ENCODE results near the gene PCDHA1. TPM values are rescaled to one million over a fixed set of nuclear protein-coding genes. Genes with fewer than 3 reads are reported as not detected.

PCDHA1 gene
- total and polyA plus RNA-seq, 9 of the 15 experiments (the other 6 are each of a cell fraction or from before 2014, with no cell fraction given), result not detected

GRCh38 chr5:141051521-141051866 lies 265.6 kb downstream of the PCDHA1 start (continued):
- TF ChIP-seq CHD1 (IDR thresholded peaks at IDR 0.05; ENCODE audit: low read length), result no peak
- no peak for TF ChIP-seq TAF9B (IDR thresholded peaks at IDR 0.05; ENCODE audit: partially characterized antibody)
- TF ChIP-seq NR2C2 (CRISPR knock-in tag; IDR thresholded peaks at IDR 0.05), result no peak
- TF ChIP-seq NR2C2 (tag; IDR thresholded peaks at IDR 0.05), result no peak
- TF ChIP-seq ZNF324 (CRISPR knock-in tag; IDR thresholded peaks at IDR 0.05), result no peak
- TF ChIP-seq TCF7 (IDR thresholded peaks at IDR 0.05; ENCODE audit: borderline replicate concordance), result no peak
- TF ChIP-seq CTBP1 (IDR thresholded peaks at IDR 0.05; ENCODE audit: borderline replicate concordance), result no peak
- TF ChIP-seq EHMT2 (IDR thresholded peaks at IDR 0.05), result no peak

Small RNA genes within 50 kb of the gene (small RNA-seq; reads per million reads assigned to genes)
- gene AC010223.1, result not detected

Other genes with a start within 250 kb of the PCDHA1 start
Only the 7 nearest of the 27 such genes appear.
- not detected in 2 replicates for gene PCDHA2, start 8.7 kb downstream of the PCDHA1 start, total RNA-seq (2014; rRNA removed)
- gene PCDHA2, start 8.7 kb downstream of the PCDHA1 start, total RNA-seq (2014; rRNA removed; fragmentation: Illumina TruSeq; extraction: Trizol), result not detected in 2 replicates
- not detected in 2 replicates for gene PCDHA2, start 8.7 kb downstream of the PCDHA1 start, total RNA-seq (2015; rRNA removed; fragmentation: Illumina TruSeq; extraction: Trizol)
- not detected in 2 replicates for gene PCDHA2, start 8.7 kb downstream of the PCDHA1 start, total RNA-seq (2021)
- not detected in 2 replicates for gene PCDHA2, start 8.7 kb downstream of the PCDHA1 start, polyA plus RNA-seq (2011; rRNA removed)
- not detected in 2 replicates for gene PCDHA2, start 8.7 kb downstream of the PCDHA1 start, polyA plus RNA-seq (2014; fragmentation: Illumina TruSeq; extraction: Trizol)
- not detected for gene PCDHA2, start 8.7 kb downstream of the PCDHA1 start, polyA plus RNA-seq (2014; fragmentation: Nextera tagmentation; extraction: Ambion mirVana)
- gene PCDHA2, start 8.7 kb downstream of the PCDHA1 start, polyA plus RNA-seq (2014; rRNA removed), result not detected in 2 replicates
- not detected in 2 replicates for gene PCDHA3, start 14.9 kb downstream of the PCDHA1 start, total RNA-seq (2014; rRNA removed)
- gene PCDHA3, start 14.9 kb downstream of the PCDHA1 start, total RNA-seq (2014; rRNA removed; fragmentation: Illumina TruSeq; extraction: Trizol), result not detected in 2 replicates
- gene PCDHA3, start 14.9 kb downstream of the PCDHA1 start, total RNA-seq (2015; rRNA removed; fragmentation: Illumina TruSeq; extraction: Trizol), result not detected in 2 replicates
- not detected in 2 replicates for gene PCDHA3, start 14.9 kb downstream of the PCDHA1 start, total RNA-seq (2021)
- gene PCDHA3, start 14.9 kb downstream of the PCDHA1 start, polyA plus RNA-seq (2011; rRNA removed), result not detected in 2 replicates
- not detected in 2 replicates for gene PCDHA3, start 14.9 kb downstream of the PCDHA1 start, polyA plus RNA-seq (2014; fragmentation: Illumina TruSeq; extraction: Trizol)
- gene PCDHA3, start 14.9 kb downstream of the PCDHA1 start, polyA plus RNA-seq (2014; fragmentation: Nextera tagmentation; extraction: Ambion mirVana), result not detected
- not detected in 2 replicates for gene PCDHA3, start 14.9 kb downstream of the PCDHA1 start, polyA plus RNA-seq (2014; rRNA removed)
- gene PCDHA4, start 20.9 kb downstream of the PCDHA1 start, total RNA-seq (2014; rRNA removed), result not detected in 2 replicates
- not detected in 2 replicates for gene PCDHA4, start 20.9 kb downstream of the PCDHA1 start, total RNA-seq (2014; rRNA removed; fragmentation: Illumina TruSeq; extraction: Trizol)
- gene PCDHA4, start 20.9 kb downstream of the PCDHA1 start, total RNA-seq (2015; rRNA removed; fragmentation: Illumina TruSeq; extraction: Trizol), result not detected in 2 replicates
- 0.04 TPM in 1 of 2 replicates, not detected in the other for gene PCDHA4, start 20.9 kb downstream of the PCDHA1 start, total RNA-seq (2021)
- gene PCDHA4, start 20.9 kb downstream of the PCDHA1 start, polyA plus RNA-seq (2011; rRNA removed), result not detected in 2 replicates
- gene PCDHA4, start 20.9 kb downstream of the PCDHA1 start, polyA plus RNA-seq (2014; fragmentation: Illumina TruSeq; extraction: Trizol), result not detected in 2 replicates
- gene PCDHA4, start 20.9 kb downstream of the PCDHA1 start, polyA plus RNA-seq (2014; fragmentation: Nextera tagmentation; extraction: Ambion mirVana), result not detected
- not detected in 2 replicates for gene PCDHA4, start 20.9 kb downstream of the PCDHA1 start, polyA plus RNA-seq (2014; rRNA removed)
- not detected in 2 replicates for gene PCDHA5, start 35.5 kb downstream of the PCDHA1 start, total RNA-seq (2014; rRNA removed)
- gene PCDHA5, start 35.5 kb downstream of the PCDHA1 start, total RNA-seq (2014; rRNA removed; fragmentation: Illumina TruSeq; extraction: Trizol), result not detected in 2 replicates
- gene PCDHA5, start 35.5 kb downstream of the PCDHA1 start, total RNA-seq (2015; rRNA removed; fragmentation: Illumina TruSeq; extraction: Trizol), result not detected in 2 replicates
- not detected in 2 replicates for gene PCDHA5, start 35.5 kb downstream of the PCDHA1 start, total RNA-seq (2021)
- gene PCDHA5, start 35.5 kb downstream of the PCDHA1 start, polyA plus RNA-seq (2011; rRNA removed), result not detected in 2 replicates
- gene PCDHA5, start 35.5 kb downstream of the PCDHA1 start, polyA plus RNA-seq (2014; fragmentation: Illumina TruSeq; extraction: Trizol), result not detected in 2 replicates
- gene PCDHA5, start 35.5 kb downstream of the PCDHA1 start, polyA plus RNA-seq (2014; fragmentation: Nextera tagmentation; extraction: Ambion mirVana), result not detected
- gene PCDHA5, start 35.5 kb downstream of the PCDHA1 start, polyA plus RNA-seq (2014; rRNA removed), result not detected in 2 replicates
- gene PCDHA6, start 41.8 kb downstream of the PCDHA1 start, total RNA-seq (2014; rRNA removed), result not detected in 2 replicates
- gene PCDHA6, start 41.8 kb downstream of the PCDHA1 start, total RNA-seq (2014; rRNA removed; fragmentation: Illumina TruSeq; extraction: Trizol), result not detected in 2 replicates
- gene PCDHA6, start 41.8 kb downstream of the PCDHA1 start, total RNA-seq (2015; rRNA removed; fragmentation: Illumina TruSeq; extraction: Trizol), result not detected in 2 replicates
- not detected in 2 replicates for gene PCDHA6, start 41.8 kb downstream of the PCDHA1 start, total RNA-seq (2021)
- not detected in 2 replicates for gene PCDHA6, start 41.8 kb downstream of the PCDHA1 start, polyA plus RNA-seq (2011; rRNA removed)
- not detected in 2 replicates for gene PCDHA6, start 41.8 kb downstream of the PCDHA1 start, polyA plus RNA-seq (2014; fragmentation: Illumina TruSeq; extraction: Trizol)
- not detected for gene PCDHA6, start 41.8 kb downstream of the PCDHA1 start, polyA plus RNA-seq (2014; fragmentation: Nextera tagmentation; extraction: Ambion mirVana)
- not detected in 2 replicates for gene PCDHA6, start 41.8 kb downstream of the PCDHA1 start, polyA plus RNA-seq (2014; rRNA removed)
- gene PCDHA7, start 48.1 kb downstream of the PCDHA1 start, total RNA-seq (2014; rRNA removed), result not detected in 2 replicates
- not detected in 2 replicates for gene PCDHA7, start 48.1 kb downstream of the PCDHA1 start, total RNA-seq (2014; rRNA removed; fragmentation: Illumina TruSeq; extraction: Trizol)
- not detected in 2 replicates for gene PCDHA7, start 48.1 kb downstream of the PCDHA1 start, total RNA-seq (2015; rRNA removed; fragmentation: Illumina TruSeq; extraction: Trizol)
- gene PCDHA7, start 48.1 kb downstream of the PCDHA1 start, total RNA-seq (2021), result not detected in 2 replicates
- gene PCDHA7, start 48.1 kb downstream of the PCDHA1 start, polyA plus RNA-seq (2011; rRNA removed), result not detected in 2 replicates
- gene PCDHA7, start 48.1 kb downstream of the PCDHA1 start, polyA plus RNA-seq (2014; fragmentation: Illumina TruSeq; extraction: Trizol), result not detected in 2 replicates
- not detected for gene PCDHA7, start 48.1 kb downstream of the PCDHA1 start, polyA plus RNA-seq (2014; fragmentation: Nextera tagmentation; extraction: Ambion mirVana)
- not detected in 2 replicates for gene PCDHA7, start 48.1 kb downstream of the PCDHA1 start, polyA plus RNA-seq (2014; rRNA removed)
- gene PCDHA8, start 55.0 kb downstream of the PCDHA1 start, total RNA-seq (2014; rRNA removed), result not detected in 2 replicates
- not detected in 2 replicates for gene PCDHA8, start 55.0 kb downstream of the PCDHA1 start, total RNA-seq (2014; rRNA removed; fragmentation: Illumina TruSeq; extraction: Trizol)
- gene PCDHA8, start 55.0 kb downstream of the PCDHA1 start, total RNA-seq (2015; rRNA removed; fragmentation: Illumina TruSeq; extraction: Trizol), result not detected in 2 replicates
- gene PCDHA8, start 55.0 kb downstream of the PCDHA1 start, total RNA-seq (2021), result not detected in 2 replicates
- not detected in 2 replicates for gene PCDHA8, start 55.0 kb downstream of the PCDHA1 start, polyA plus RNA-seq (2011; rRNA removed)
- gene PCDHA8, start 55.0 kb downstream of the PCDHA1 start, polyA plus RNA-seq (2014; fragmentation: Illumina TruSeq; extraction: Trizol), result not detected in 2 replicates
- not detected for gene PCDHA8, start 55.0 kb downstream of the PCDHA1 start, polyA plus RNA-seq (2014; fragmentation: Nextera tagmentation; extraction: Ambion mirVana)
- not detected in 2 replicates for gene PCDHA8, start 55.0 kb downstream of the PCDHA1 start, polyA plus RNA-seq (2014; rRNA removed)

Measured in K562 (cell line).